ENCODE results near the gene SYNDIG1. TPM values are rescaled to one million over a fixed set of nuclear protein-coding genes. Genes with fewer than 3 reads are reported as not detected.

Gene SYNDIG1
- total RNA-seq, 1 donor = 2.2 TPM

DNA sequence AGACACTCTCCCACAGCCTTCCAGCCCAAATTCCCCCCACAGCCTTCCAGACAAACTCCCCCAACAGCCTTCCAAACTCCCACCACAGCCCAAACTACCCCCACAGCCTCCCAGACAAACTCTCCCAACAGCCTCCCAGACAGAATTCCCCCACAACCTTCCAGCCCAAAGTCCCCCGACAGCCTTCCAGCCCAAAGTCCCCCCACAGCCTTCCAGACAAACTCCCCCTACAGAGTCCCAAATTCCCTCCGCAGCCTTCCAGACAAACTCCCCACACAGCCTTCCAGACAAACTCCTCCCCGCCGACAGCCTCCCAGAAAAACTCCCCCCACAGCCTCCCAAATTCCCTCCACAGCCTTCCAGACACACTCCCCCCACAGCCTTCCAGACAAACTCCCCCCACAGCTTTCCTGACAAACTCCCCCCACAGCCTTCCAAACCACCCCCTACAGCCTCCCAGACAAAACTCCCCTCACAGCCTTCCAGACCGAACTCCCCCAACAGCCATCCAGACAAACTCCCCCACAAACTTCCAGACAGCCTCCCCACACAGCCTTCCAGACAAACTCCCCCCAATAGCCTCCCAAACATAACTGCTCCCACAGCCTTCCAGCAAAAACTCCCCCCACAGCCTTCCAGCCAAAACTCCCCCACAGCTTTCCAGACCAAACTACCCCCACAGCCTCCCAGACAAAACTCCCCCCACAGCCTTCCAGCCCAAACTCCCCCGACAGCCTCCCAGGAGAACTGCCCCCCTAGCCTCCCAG is 38.0 kb upstream of the SYNDIG1 start:
- DNase-seq (ENCODE audit: insufficient read length, low spot score, missing footprints) = no peak
- H3K4me3 ChIP-seq (ENCODE audit: insufficient read depth, low read length) = no peak overlapping the region
- no peaks in the 10 kb centered on the region for H3K36me3 ChIP-seq (ENCODE audit: insufficient read depth, low read length)

GRCh38 chr20:24432046-24432442 is 37.4 kb upstream of the SYNDIG1 start:
- Histone ChIP-seq H3K36me3 (ENCODE audit: insufficient read depth, low read length) (no peaks in the 10 kb centered on the region), H3K27ac (ENCODE audit: low read depth, low read length) (no peak overlapping the region), H3K9me3 (ENCODE audit: low read depth, low read length) (no peaks in the 10 kb centered on the region), H3K27me3 (ENCODE audit: insufficient read depth, low read length) (peaks cover 3% of the 10 kb centered on the region), H3K4me1 (ENCODE audit: insufficient read depth, low read length) (no peaks in the 10 kb centered on the region), H3K4me2 (ENCODE audit: insufficient read depth, low read length) (no peak overlapping the region), H3K4me3 (ENCODE audit: insufficient read depth, low read length) (no peak overlapping the region), H3K79me2 (ENCODE audit: insufficient read depth, low read length) (no peaks in the 10 kb centered on the region), H4K20me1 (ENCODE audit: insufficient read depth, low read length) (no peaks in the 10 kb centered on the region), H2AFZ (ENCODE audit: low read length) (no peak overlapping the region)
- TF ChIP-seq, protein P1, sequence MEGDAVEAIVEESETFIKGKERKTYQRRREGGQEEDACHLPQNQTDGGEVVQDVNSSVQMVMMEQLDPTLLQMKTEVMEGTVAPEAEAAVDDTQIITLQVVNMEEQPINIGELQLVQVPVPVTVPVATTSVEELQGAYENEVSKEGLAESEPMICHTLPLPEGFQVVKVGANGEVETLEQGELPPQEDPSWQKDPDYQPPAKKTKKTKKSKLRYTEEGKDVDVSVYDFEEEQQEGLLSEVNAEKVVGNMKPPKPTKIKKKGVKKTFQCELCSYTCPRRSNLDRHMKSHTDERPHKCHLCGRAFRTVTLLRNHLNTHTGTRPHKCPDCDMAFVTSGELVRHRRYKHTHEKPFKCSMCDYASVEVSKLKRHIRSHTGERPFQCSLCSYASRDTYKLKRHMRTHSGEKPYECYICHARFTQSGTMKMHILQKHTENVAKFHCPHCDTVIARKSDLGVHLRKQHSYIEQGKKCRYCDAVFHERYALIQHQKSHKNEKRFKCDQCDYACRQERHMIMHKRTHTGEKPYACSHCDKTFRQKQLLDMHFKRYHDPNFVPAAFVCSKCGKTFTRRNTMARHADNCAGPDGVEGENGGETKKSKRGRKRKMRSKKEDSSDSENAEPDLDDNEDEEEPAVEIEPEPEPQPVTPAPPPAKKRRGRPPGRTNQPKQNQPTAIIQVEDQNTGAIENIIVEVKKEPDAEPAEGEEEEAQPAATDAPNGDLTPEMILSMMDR (IDR thresholded peaks at IDR 0.05; ENCODE audit: extremely low read depth, low read depth, low read length) = no peak
- DNase-seq (ENCODE audit: insufficient read length, low spot score, missing footprints) = no peak

More for the DNA sequence above, 38.0 kb upstream of the SYNDIG1 start:
- TF ChIP-seq, protein P1 (IDR thresholded peaks at IDR 0.05; ENCODE audit: extremely low read depth, low read depth, low read length) = no peak
- Histone ChIP-seq H3K27ac (ENCODE audit: low read depth, low read length) (no peak overlapping the region), H3K9me3 (ENCODE audit: low read depth, low read length) (no peaks in the 10 kb centered on the region), H3K4me2 (ENCODE audit: insufficient read depth, low read length) (no peak overlapping the region), H4K20me1 (ENCODE audit: insufficient read depth, low read length) (no peaks in the 10 kb centered on the region), H2AFZ (ENCODE audit: low read length) (no peak overlapping the region), H3K79me2 (ENCODE audit: insufficient read depth, low read length) (no peaks in the 10 kb centered on the region), H3K27me3 (ENCODE audit: insufficient read depth, low read length) (peaks cover 4% of the 10 kb centered on the region), H3K4me1 (ENCODE audit: insufficient read depth, low read length) (no peaks in the 10 kb centered on the region)

- Histone ChIP-seq H3K36me3 (ENCODE audit: insufficient read depth, low read length) (no peaks in the 10 kb centered on the region), H3K27ac (ENCODE audit: low read depth, low read length) (no peak overlapping the region), H3K4me2 (ENCODE audit: insufficient read depth, low read length) (no peak overlapping the region), H3K9me3 (ENCODE audit: low read depth, low read length) (no peaks in the 10 kb centered on the region), H3K4me3 (ENCODE audit: insufficient read depth, low read length) (no peak overlapping the region), H3K4me1 (ENCODE audit: insufficient read depth, low read length) (no peaks in the 10 kb centered on the region), H2AFZ (ENCODE audit: low read length) (no peak overlapping the region), H3K27me3 (ENCODE audit: insufficient read depth, low read length) (peaks cover 3% of the 10 kb centered on the region), H3K79me2 (ENCODE audit: insufficient read depth, low read length) (no peaks in the 10 kb centered on the region), H4K20me1 (ENCODE audit: insufficient read depth, low read length) (no peaks in the 10 kb centered on the region)
- DNase-seq (ENCODE audit: insufficient read length, low spot score, missing footprints) = no peak
- TF ChIP-seq, protein P1 (IDR thresholded peaks at IDR 0.05; ENCODE audit: extremely low read depth, low read depth, low read length) = no peak
Measured at GRCh38 chr20:24436160-24436559, 33.3 kb upstream of the SYNDIG1 start.

DNA sequence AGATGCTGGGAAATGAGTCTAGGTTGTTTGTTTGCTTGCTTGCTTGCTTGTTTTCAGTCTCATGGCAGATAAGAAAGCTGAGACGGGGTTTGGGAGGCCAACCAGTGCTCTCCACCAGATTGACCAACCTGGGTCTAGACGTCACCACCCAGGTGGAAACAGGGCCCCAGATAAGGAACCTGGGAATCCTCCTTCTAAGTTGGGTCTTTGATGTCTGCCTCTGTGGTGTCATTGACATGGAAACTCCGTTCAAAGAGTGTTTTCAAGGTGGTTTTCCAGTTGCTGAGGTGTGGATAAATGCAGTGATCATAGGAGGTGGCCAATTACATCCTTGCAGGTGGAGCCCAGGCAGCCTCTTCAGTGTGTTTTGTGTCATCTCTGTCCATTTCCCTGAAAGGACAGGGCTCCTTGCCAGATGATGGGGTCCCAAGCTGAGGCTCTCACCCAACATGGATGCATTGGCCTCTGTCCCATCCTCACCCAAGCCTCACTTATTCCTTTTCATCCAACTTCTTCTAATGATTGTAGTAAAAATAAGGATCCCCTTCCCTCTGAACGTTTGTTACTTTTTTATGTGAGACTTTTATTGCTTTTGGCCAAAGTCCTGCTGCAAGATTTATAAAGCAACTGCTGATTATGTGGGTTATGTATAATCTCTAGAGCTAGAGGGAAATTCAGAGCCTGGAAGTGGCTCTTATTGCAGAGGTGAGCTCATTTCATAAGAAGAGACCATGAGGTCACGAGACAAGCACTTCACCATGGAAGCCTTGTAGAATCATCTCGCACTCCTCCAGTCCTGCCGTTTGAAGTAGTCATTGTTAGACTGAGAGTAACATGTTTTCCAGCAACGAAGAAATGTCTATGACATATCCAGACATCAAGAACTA is 32.0 kb upstream of the SYNDIG1 start:
- H3K4me1 ChIP-seq (ENCODE audit: insufficient read depth, low read length) = no peaks in the 10 kb centered on the region
- no peak overlapping the region for H2AFZ ChIP-seq (ENCODE audit: low read length)
- H3K4me3 ChIP-seq (ENCODE audit: insufficient read depth, low read length) = no peak overlapping the region
- TF ChIP-seq, protein P1 (IDR thresholded peaks at IDR 0.05; ENCODE audit: extremely low read depth, low read depth, low read length) = no peak
- no peaks in the 10 kb centered on the region for H4K20me1 ChIP-seq (ENCODE audit: insufficient read depth, low read length)
- H3K27ac ChIP-seq (ENCODE audit: low read depth, low read length) = no peak overlapping the region
- no peaks in the 10 kb centered on the region for H3K9me3 ChIP-seq (ENCODE audit: low read depth, low read length)
- DNase-seq (ENCODE audit: insufficient read length, low spot score, missing footprints) = no peak
- H3K27me3 ChIP-seq (ENCODE audit: insufficient read depth, low read length) = peaks cover 6% of the 10 kb centered on the region
- no peak overlapping the region for H3K4me2 ChIP-seq (ENCODE audit: insufficient read depth, low read length)
- H3K79me2 ChIP-seq (ENCODE audit: insufficient read depth, low read length) = no peaks in the 10 kb centered on the region
- H3K36me3 ChIP-seq (ENCODE audit: insufficient read depth, low read length) = no peaks in the 10 kb centered on the region
